22Rv1 (cell line): ENCODE data around the gene PBX2.

ENCODE experiments used
- CTCF ChIP-seq: fragments of 450-650 bp; IDR thresholded peaks from 2 replicates; pipeline ENCODE4 v1.5.1; 2017; ENCODE audit warnings: mild to moderate bottlenecking
- ZFX ChIP-seq: fragments of 450-650 bp; IDR thresholded peaks from 2 replicates; pipeline ENCODE4 v1.6.1; 2017; ENCODE audit warnings: antibody characterized with exemption, borderline replicate concordance

GRCh38 chr6:32137454-32137853 lies 52.5 kb downstream of the PBX2 start:
- TF ChIP-seq CTCF: no peak
- TF ChIP-seq ZFX: no peak
